ENCODE data around the gene ASIC4. TPM values are rescaled to one million over a fixed set of nuclear protein-coding genes. Genes with fewer than 3 reads are reported as not detected.

Gene ASIC4
- total and polyA plus RNA-seq, 9 of the 15 experiments (the other 6 are each of a cell fraction or from before 2014, with no cell fraction given) = 0.07 to 19.2 (median 4.8) TPM

DNA sequence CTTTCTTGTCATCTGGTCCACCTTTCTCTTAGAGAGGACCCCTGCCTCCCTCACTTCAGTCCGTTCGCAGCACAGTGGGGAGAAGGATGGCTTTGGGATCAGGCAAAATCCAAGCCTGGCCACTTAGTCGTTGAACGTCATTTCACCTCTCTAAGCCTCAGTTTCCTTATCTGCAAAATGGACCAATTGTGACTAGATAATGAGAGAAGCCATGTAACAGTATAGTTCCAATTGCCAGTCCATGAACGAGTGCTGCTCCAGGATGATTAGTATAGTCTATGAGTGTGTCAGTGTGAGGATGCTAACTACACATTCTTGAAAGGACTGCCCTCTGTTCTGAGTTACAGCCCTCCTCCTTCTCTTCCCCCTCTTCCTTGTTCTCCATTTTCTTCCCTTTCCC, 58.9 kb downstream of the ASIC4 start:
- Histone ChIP-seq H3K4me1 (replicated peaks in 1 of 2; ENCODE audit: control insufficient read depth in 2 of 2, insufficient read depth in 2 of 2, low read length in 2 of 2) (peaks cover 35 to 59% of the 10 kb centered on the region in 2 experiments; a peak in 4 of 5 replicates), H3K79me2 (ENCODE audit: control insufficient read depth, insufficient read depth, low read length) (peaks cover 7% of the 10 kb centered on the region), H3K4me3 (no peak overlapping the region), H3K9me1 (ENCODE audit: control insufficient read depth, insufficient read depth, low read length) (no peaks in the 10 kb centered on the region), H3K36me3 (ENCODE audit: control insufficient read depth, insufficient read depth, low read length) (peaks cover 8% of the 10 kb centered on the region; the same call in 1 of the 3 replicates), H3K4me2 (ENCODE audit: insufficient read depth, low read length) (no peak overlapping the region), H2AFZ (ENCODE audit: low read depth, low read length) (no peak overlapping the region), H3K9me3 (replicated peaks; ENCODE audit: control insufficient read depth, insufficient read depth, low read depth, low read length) (no peaks in the 10 kb centered on the region), H3K27ac (ENCODE audit: extremely low read depth, low read depth, low read length) (no peak overlapping the region), H4K20me1 (replicated peaks; ENCODE audit: control insufficient read depth, insufficient read depth, low read length) (no peaks in the 10 kb centered on the region), H3K27me3 (ENCODE audit: control insufficient read depth in 2 of 2, insufficient read depth in 2 of 2, low read length in 2 of 2) (no peaks in the 10 kb centered on the region), H3K9ac (ENCODE audit: insufficient read depth in 1 of 2, low read depth in 2 of 2, low read length in 2 of 2) (no peak overlapping the region)
- no peak for DNase-seq (ENCODE audit: extremely low read depth in 1 of 4, low spot score in 3 of 4)
- intact Hi-C loops (cut with micrococcal nuclease) (no loop called here), in situ Hi-C loops (cut with MboI) (no loop called here)
- peak; percentile 69; the same call in 1 of the 2 replicates for TF ChIP-seq ADNP (tag; IDR thresholded peaks at IDR 0.05)
- TF ChIP-seq RBM25 (IDR thresholded peaks at IDR 0.05; ENCODE audit: low read depth, low read length, severe bottlenecking) = peak; percentile 79
- no peak for TF ChIP-seq PCBP2 (IDR thresholded peaks at IDR 0.05; ENCODE audit: low read depth, low read length, poor library complexity, severe bottlenecking)
- TF ChIP-seq BCOR (IDR thresholded peaks at IDR 0.05) = peak; percentile 19; the same call in 1 of the 2 replicates
- TF ChIP-seq KDM1A (IDR thresholded peaks at IDR 0.05) = peak in 1 of 2 experiments; percentile 12; a peak in 1 of 4 replicates
- no peak for TF ChIP-seq RBM17 (IDR thresholded peaks at IDR 0.05; ENCODE audit: borderline replicate concordance, low read depth, low read length)
- 50% methylated on average over 5 of the region's 5 CpGs for WGBS (ENCODE audit: insufficient coverage, low coverage, missing lambda C conversion rate)
- no peak for FAIRE-seq
- BruUV-seq (replicated peaks) = no TSS peak
- CTCF ChIA-PET (ENCODE audit: low intra/inter-chr PET ratio) = no interaction called here
- no peak for ATAC-seq
- POLR2A ChIA-PET = no interaction called here

All from K562 (cell line).